SJSA1 (cell line): ENCODE data around the gene CYRIA. TPM values are rescaled to one million over a fixed set of nuclear protein-coding genes. Genes with fewer than 3 reads are reported as not detected.

Source experiments
- DNase-seq, 2 experiments: peaks; one replicate each; pipeline ENCODE4 v3.0.0-alpha.2; 2015 to 2020; ENCODE audit warnings: low spot score in 2 of 2, low read depth in 1 of 2
- H3K27ac ChIP-seq: fragments of 250-450 bp; sonication (Bioruptor Pico); 2 replicates; pipeline ENCODE4 v1.5.1; 2020; ENCODE audit warnings: mild to moderate bottlenecking, moderate library complexity
- H3K27me3 ChIP-seq: fragments of 250-450 bp; sonication (Bioruptor Pico); replicated peaks from 2 replicates; pipeline ENCODE4 v1.5.1; 2020; ENCODE audit warnings: mild to moderate bottlenecking, moderate library complexity
- H3K36me3 ChIP-seq: fragments of 250-450 bp; sonication (Bioruptor Pico); 2 replicates; pipeline ENCODE4 v1.5.1; 2020; ENCODE audit warnings: mild to moderate bottlenecking
- H3K4me1 ChIP-seq: fragments of 250-450 bp; sonication (Bioruptor Pico); replicated peaks from 2 replicates; pipeline ENCODE4 v1.6.1; 2021; ENCODE audit warnings: mild to moderate bottlenecking
- H3K4me3 ChIP-seq: fragments of 250-450 bp; sonication (Bioruptor Pico); 2 replicates; pipeline ENCODE4 v1.5.1; 2020; ENCODE audit warnings: mild to moderate bottlenecking
- H3K9me3 ChIP-seq: fragments of 250-450 bp; sonication (Bioruptor Pico); replicated peaks from 2 replicates; pipeline ENCODE4 v1.5.1; 2020; ENCODE audit warnings: mild to moderate bottlenecking
- total RNA-seq: library from RNA; depleted of rRNA; stranded (reverse); fragments of >200 nt; shearing (Covaris generic); gene quantifications from 2 replicates; pipeline ENCODE4 v1.2.3, GENCODE V29; 2014

Gene CYRIA
- total RNA-seq, 1 experiment from 2014 or later, result 1.00 TPM

DNA sequence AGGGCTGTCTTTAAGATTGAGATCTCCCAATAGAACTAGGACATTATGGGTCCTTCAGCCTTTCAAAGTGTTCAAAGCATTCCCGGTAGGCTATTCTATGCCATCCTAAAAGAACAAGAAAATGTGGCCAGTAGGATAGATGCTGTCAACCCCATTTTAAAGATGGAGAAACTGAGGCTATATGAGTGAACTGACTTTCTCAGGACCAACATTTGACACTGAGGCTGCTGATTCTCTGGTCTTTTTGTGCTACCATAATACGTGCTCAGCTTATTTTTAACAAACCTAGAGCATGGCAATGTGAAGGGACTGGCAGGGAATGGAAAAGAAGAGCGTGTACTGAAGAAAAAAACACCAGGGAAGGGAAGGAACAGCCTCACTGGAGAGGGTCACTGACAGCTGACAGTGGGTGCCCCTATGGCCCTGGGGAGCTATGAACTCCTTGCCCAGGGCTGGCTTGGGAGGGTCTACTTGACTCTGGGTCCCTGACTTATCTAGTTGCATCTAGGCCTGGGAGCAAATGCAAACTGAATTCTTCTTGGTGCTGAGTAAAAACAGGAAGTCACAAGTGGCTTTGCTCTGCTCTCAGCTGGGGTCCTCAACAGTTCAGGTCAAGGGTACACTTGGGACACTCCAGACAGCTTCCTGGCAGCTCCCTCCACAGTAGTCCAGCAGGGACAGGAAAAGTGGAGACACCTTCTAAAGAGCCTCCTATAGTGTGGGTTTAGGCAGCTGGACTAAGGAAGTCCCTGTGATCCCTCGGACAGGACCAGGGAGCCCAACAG is 2.3 kb downstream of the CYRIA start:
- Histone ChIP-seq H3K27me3 (peaks cover 15% of the 10 kb centered on the region), H3K4me3 (no peak overlapping the region), H3K36me3 (no peaks in the 10 kb centered on the region), H3K9me3 (no peaks in the 10 kb centered on the region), H3K4me1 (peaks cover 8% of the 10 kb centered on the region), H3K27ac (no peak overlapping the region)
- no peak for DNase-seq

DNA sequence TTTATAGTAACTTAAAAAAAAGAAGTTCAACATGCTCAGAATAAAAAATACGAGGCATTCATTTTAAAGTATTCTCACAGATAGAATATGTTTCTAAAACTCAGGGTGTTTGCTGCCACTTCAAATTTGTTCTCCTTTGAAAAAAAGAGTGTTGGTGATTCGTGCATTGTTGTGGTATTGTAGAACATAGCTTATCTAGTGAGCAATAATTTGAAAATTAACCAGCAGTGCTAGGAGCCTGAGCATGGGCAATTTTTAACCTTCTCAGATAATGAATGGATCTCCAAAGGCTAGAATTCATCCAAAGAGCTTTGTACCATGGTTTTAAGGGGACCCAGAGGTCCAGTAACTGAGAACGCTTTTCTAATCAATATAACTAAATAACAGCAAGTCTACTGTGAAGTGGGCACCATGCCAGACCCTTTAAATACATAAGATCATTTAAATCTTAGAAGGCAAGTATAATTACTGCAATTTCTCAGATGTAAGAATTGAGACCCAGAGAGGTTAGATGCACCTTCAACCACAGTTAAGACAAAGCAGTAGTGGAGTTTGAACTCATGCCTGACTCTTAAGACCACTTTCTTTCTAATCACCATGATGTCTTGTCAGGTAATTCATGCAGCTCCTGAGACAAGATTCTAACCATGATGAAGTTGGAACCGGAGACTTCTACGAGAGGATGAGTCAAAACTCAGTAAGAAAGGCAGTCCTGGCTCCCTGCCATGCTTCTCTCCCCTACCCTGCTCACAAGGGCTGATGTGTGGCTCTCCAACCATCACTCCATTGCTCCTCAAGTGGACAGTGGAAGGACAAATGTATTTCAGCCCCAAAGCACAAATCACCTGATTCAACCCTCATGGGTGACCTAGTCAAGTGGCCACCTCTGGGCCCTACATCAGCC is 3.4 kb downstream of the CYRIA start:
- H3K4me1 ChIP-seq, result peaks cover 8% of the 10 kb centered on the region
- DNase-seq, result no peak
- no peak overlapping the region for H3K27ac ChIP-seq
- peaks cover 18% of the 10 kb centered on the region for H3K27me3 ChIP-seq
- no peaks in the 10 kb centered on the region for H3K36me3 ChIP-seq
- H3K9me3 ChIP-seq, result no peaks in the 10 kb centered on the region
- no peak overlapping the region for H3K4me3 ChIP-seq

DNA sequence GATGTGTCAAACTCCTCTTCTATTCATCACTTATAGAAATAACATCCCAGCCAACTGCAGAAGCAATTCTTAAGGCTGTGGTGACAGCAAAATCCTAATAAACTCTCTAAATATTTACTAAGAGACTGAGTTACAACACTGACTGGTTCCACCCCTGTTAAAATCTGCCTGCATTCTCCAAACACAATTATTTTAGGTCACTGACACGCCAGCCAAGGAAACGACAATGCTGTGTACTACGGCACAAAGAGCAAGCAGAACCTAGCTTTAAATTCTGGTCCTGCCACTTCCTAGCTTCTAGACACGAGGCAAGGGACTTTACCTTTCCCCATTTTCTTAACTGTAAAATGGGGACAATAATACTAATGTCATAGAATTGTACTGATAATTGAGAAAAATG is 4.1 kb downstream of the CYRIA start:
- Histone ChIP-seq H3K4me3 (no peak overlapping the region), H3K27ac (no peak overlapping the region), H3K4me1 (peaks cover 8% of the 10 kb centered on the region)

DNA sequence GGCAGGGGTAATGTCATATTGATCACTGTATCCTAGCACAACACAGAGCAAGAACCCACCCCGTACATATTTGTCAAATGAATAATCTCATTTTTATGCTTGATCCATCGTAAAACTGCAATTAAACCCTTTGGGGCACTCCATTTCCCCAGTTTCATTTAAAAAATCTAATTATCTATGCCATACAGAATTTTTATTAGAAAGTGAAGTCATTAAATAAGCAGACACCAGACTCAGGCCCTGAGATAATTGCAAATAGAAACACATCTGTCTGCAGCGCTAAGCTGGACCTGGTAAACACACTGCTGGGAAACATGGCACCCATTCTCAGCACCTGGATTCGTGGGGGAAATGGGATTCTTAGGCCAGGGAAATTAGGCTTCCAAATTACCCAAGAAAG is 5.1 kb downstream of the CYRIA start:
- no peak overlapping the region for H3K27ac ChIP-seq
- H3K36me3 ChIP-seq, result no peaks in the 10 kb centered on the region
- no peak for DNase-seq
- peaks cover 4% of the 10 kb centered on the region; the same call in 1 of the 2 replicates for H3K4me1 ChIP-seq
- peaks cover 11% of the 10 kb centered on the region for H3K27me3 ChIP-seq
- H3K9me3 ChIP-seq, result no peaks in the 10 kb centered on the region
- H3K4me3 ChIP-seq, result no peak overlapping the region

More for the DNA sequence above, 4.1 kb downstream of the CYRIA start:
- Histone ChIP-seq H3K36me3 (no peaks in the 10 kb centered on the region), H3K27me3 (peaks cover 18% of the 10 kb centered on the region), H3K9me3 (no peaks in the 10 kb centered on the region)
- no peak for DNase-seq

DNA sequence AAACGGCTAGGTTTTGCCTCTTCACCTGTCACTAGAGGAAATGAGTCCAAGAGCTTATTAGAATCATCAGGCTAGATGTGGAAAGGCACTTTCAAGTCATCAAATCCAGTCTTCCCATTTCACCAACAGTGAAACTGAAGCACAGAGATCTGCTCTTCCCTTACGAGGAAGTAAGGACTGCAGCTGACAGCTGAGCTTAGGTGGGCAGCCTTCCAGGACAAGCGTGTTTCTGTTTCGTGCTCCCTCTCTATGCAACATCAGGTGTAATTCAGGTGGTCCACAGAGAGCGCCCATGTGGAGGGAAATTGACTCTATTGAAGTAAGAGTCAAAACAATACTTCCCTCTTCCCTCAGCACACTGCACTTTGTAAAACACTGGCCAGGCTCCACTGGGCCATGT is 5.5 kb downstream of the CYRIA start:
- no peaks in the 10 kb centered on the region for H3K9me3 ChIP-seq
- H3K4me3 ChIP-seq, result no peak overlapping the region
- H3K36me3 ChIP-seq, result no peaks in the 10 kb centered on the region
- no peak for DNase-seq
- peaks cover 1% of the 10 kb centered on the region; the same call in 1 of the 2 replicates for H3K4me1 ChIP-seq
- H3K27me3 ChIP-seq, result peaks cover 8% of the 10 kb centered on the region
- H3K27ac ChIP-seq, result no peak overlapping the region

DNA sequence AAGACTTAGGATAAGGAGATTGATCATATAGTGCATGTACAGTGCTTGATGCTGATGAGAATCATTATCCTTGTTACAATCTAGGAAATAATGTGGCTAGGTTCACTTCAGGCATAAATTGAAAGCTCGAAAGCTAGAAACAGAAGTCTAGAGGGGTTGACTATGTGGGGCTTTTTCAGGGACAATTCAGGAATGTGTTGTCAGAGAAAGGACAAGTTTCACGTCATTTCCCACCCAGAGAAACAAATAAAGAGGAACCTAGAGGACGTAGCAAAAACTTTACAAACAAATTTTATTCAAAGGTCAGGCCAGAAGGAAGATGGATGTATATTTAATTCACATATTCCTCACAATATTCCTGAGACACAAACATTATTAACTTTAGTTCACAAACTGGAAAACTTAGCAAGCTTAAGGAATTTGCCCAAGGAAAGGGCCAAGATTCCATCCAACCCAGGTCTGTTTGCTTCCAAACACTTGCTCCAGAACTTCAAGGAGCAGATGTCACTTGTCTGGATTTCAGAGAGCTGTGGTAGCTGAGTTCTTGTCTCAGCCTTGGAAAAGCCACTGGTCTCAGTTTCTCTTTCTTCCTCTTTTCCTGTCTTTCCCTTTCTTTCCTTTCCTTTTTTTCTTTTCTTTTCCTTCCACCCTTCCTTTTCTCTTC is 7.4 kb downstream of the CYRIA start:
- Histone ChIP-seq H3K27ac (no peak overlapping the region), H3K4me1 (no peaks in the 10 kb centered on the region; the same call in 1 of the 2 replicates), H3K4me3 (no peak overlapping the region), H3K27me3 (peaks cover 3% of the 10 kb centered on the region), H3K9me3 (no peaks in the 10 kb centered on the region), H3K36me3 (no peaks in the 10 kb centered on the region)
- DNase-seq, result no peak

DNA sequence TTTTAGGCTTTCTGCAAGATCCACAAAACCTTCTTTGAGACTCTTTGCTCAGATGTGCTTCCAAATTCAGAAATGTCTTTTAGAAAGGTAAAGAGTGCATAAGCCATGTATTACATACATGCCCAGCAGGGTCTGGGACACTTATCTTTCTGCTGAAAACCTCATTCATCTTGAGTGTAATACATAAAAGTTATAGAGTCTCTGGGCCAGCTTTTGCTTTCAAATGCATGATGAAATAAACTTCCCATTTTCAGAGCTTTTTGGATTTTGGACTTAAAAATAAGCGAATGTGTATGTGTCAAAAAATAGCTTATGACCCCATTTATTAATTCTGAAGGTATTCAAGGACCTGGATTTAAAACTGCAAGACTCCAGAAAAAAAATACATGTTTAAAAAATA is 8.0 kb downstream of the CYRIA start:
- Histone ChIP-seq H3K9me3 (no peaks in the 10 kb centered on the region), H3K4me3 (no peak overlapping the region), H3K36me3 (no peaks in the 10 kb centered on the region), H3K4me1 (peaks cover 5% of the 10 kb centered on the region), H3K27ac (no peak overlapping the region), H3K27me3 (peaks cover 3% of the 10 kb centered on the region)
- no peak for DNase-seq

DNA sequence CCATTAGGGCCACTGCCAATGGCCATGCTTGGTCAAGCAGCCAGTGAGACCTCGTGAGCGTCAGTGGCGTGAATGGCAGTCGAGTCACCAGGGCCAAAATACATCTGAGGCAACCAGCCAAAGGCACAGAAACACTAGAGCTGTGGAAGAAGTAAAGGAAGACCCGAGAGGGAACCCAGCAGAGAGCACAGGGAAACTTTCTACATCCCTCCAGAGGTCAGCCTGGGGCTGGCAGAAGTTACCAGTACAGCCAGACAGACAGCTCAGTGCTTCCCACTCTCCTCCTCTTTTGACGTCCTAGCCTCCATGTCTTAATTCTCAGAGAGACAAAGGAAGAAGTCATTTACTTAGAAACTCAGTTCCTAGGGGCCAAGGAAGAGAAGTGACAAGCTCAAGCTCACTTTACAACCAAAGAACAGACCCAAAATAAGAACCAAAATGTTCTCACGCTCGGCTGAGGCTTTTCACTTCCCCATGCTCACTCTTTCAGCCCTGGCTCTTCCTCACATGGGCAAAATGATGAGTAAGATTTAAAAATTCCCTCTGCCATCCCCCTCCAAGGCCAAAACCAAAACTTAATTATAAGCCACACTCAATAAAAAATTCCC is 8.7 kb downstream of the CYRIA start:
- no peak overlapping the region for H3K4me3 ChIP-seq
- H3K9me3 ChIP-seq, result no peaks in the 10 kb centered on the region
- no peak for DNase-seq
- no peaks in the 10 kb centered on the region for H3K36me3 ChIP-seq
- H3K27me3 ChIP-seq, result peaks cover 3% of the 10 kb centered on the region
- no peak overlapping the region for H3K27ac ChIP-seq
- H3K4me1 ChIP-seq, result peaks cover 13% of the 10 kb centered on the region

DNA sequence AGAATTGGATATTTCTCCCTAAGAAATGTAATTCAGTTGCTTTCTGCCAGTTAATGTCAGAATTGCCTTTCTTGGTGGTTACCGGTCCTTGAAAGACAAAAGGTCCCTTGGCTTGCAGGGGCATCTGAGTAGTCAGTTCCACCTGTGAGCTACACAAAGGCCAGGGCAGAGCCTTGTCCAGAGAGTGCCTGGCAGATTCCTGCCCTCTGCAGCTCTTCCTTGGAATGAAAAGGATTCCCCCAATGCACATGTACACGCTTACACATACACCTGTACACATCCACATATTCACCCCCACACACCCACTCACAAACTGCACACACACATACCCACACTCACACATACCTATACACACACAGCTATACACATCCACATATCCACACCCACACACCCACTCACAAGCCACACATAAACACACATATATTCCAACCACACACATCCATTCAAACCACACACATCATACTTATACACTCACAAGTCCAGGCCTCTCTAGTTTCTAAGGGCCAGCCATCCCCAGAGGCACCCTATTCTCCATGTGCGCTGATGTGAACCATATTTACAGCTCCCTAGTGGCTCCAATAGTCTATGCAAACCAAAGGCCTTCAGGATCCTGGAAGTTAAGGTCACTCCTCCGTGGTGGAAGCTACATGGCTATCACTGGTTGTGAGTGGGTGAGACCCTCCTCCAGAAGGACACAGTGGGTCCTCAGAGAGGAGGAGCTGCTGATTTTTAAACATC is 9.6 kb downstream of the CYRIA start:
- H3K4me1 ChIP-seq, result peaks cover 21% of the 10 kb centered on the region
- no peaks in the 10 kb centered on the region for H3K9me3 ChIP-seq
- DNase-seq, result peak in 1 of 2 experiments; percentile 20
- no peak overlapping the region for H3K4me3 ChIP-seq
- no peaks in the 10 kb centered on the region for H3K36me3 ChIP-seq
- H3K27ac ChIP-seq, result no peak overlapping the region
- peaks cover 3% of the 10 kb centered on the region for H3K27me3 ChIP-seq

DNA sequence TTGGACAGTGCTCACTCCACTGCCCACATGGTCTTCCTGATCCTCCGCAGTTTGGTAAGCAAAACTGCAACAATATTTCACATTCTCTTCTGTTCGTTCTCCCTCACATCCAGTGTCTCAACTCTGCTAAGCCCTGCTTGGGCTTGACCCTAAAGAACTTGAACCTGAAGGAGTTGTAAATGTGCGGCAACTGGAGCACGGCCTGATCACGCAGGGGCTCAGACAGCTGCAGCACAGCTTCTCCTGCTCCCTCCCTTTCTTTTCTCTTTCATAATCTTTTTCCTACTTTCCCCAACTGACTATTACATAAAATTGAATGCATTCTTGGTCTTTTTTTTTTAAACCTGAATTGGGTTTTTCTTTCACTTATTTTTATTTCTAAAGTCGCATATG is 10.2 kb downstream of the CYRIA start:
- DNase-seq, result no peak
- Histone ChIP-seq H3K4me3 (no peak overlapping the region), H3K27me3 (peaks cover 3% of the 10 kb centered on the region), H3K36me3 (no peaks in the 10 kb centered on the region), H3K9me3 (no peaks in the 10 kb centered on the region), H3K4me1 (peaks cover 25% of the 10 kb centered on the region), H3K27ac (no peak overlapping the region)

DNA sequence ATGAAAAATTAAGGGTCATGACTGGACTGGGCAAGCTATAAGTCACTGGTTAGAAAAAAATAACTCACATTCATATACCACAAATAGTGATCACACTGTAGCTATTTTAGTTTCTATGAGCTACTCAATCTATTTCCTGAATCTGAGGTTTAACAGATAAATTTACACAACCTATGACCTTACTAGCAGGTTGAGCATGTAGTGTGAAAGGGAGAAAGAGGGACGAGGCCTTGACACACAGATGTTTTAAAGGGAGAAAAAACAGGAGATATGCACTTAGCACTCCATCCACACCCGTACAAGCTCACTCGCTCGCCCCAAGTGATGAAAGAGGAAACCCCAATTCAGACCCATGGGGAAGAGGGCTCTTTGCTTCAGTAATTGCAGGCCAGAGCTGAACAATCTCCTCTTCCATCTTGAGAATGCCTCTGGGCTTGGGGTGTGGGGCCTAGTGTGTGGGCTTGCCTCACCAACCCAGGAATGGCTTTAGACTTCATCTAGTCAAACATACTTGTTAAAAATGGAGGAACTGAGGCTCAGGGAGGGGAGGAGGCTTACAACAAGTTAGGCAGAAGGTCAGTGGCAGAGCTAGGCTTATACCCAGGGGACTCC is 10.7 kb downstream of the CYRIA start:
- H3K36me3 ChIP-seq, result no peaks in the 10 kb centered on the region
- peaks cover 30% of the 10 kb centered on the region for H3K4me1 ChIP-seq
- no peak for DNase-seq
- peaks cover 3% of the 10 kb centered on the region for H3K27me3 ChIP-seq
- no peak overlapping the region for H3K27ac ChIP-seq
- H3K9me3 ChIP-seq, result no peaks in the 10 kb centered on the region
- H3K4me3 ChIP-seq, result no peak overlapping the region

DNA sequence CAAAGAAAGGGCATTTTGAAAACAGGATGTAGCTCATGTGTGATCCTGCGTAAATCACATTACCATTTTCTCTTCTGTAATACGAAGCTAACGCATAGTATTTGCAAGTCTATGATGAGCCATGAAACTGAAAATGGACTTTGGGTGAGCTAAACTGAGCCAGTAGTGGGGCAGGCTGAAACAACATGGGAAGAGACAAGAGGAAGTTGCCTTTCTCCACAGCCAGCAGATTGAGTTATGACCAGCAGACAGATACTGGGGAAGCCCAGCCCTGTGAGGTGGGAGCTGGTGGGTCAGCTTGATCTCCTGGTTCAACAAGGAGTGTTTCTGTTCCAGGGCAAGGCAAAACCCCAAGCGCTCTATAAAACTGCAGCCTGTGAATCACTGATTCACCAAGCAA is 11.8 kb downstream of the CYRIA start:
- Histone ChIP-seq H3K4me1 (peaks cover 37% of the 10 kb centered on the region), H3K9me3 (no peaks in the 10 kb centered on the region), H3K27ac (no peak overlapping the region), H3K36me3 (no peaks in the 10 kb centered on the region), H3K27me3 (peaks cover 3% of the 10 kb centered on the region), H3K4me3 (no peak overlapping the region)
- peak in 1 of 2 experiments; percentile 8 for DNase-seq

DNA sequence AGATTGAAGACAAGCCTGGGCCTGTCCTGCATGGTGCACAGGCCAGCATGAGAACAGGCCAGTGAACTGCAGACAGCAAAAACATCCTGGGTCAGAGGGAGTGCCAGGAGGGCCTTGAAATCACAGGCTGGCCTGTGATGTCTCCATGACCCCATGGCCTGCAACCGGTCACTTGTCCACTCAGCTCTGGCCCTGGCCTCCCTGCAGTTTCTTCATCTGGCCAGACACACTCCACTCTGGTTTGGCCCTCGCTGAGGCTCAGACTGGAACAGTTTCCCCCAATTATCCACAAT is 12.6 kb downstream of the CYRIA start:
- H3K9me3 ChIP-seq, result no peaks in the 10 kb centered on the region
- H3K27ac ChIP-seq, result no peak overlapping the region
- peaks cover 37% of the 10 kb centered on the region for H3K4me1 ChIP-seq
- H3K36me3 ChIP-seq, result no peaks in the 10 kb centered on the region
- peak in 1 of 2 experiments; percentile 13 for DNase-seq
- peaks cover 3% of the 10 kb centered on the region for H3K27me3 ChIP-seq
- H3K4me3 ChIP-seq, result no peak overlapping the region
